K562 (cell line): ENCODE data around the gene GFOD1. TPM values are rescaled to one million over a fixed set of nuclear protein-coding genes. Genes with fewer than 3 reads are reported as not detected.

Experiments used
- ELF1 ChIP-seq: fragments of 200-800 bp; sonication (Bioruptor generic); IDR thresholded peaks from 2 replicates; pipeline ENCODE4 v1.6.1; 2016; ENCODE audit warnings: missing genetic modification characterization, missing compliant biosample characterization
- EZH2 ChIP-seq: IDR thresholded peaks from 2 replicates; pipeline ENCODE4 v1.6.1; 2012; ENCODE audit warnings: low read depth, mild to moderate bottlenecking, inconsistent platforms, low read length, borderline replicate concordance
- MEIS2 ChIP-seq: fragments of 450-650 bp; IDR thresholded peaks from 2 replicates; pipeline ENCODE4 v1.6.1; 2014; ENCODE audit warnings: mild to moderate bottlenecking; ENCODE audit not compliant: partially characterized antibody
- NCOA2 ChIP-seq, 2 experiments: fragments of 450-650 bp; IDR thresholded peaks; 2 replicates each; pipeline ENCODE4 v1.6.1; 2018; ENCODE audit warnings: mild to moderate bottlenecking in 2 of 2, moderate library complexity in 1 of 2; ENCODE audit not compliant: partially characterized antibody in 2 of 2
- PHB2 ChIP-seq: fragments of 450-650 bp; IDR thresholded peaks from 2 replicates; pipeline ENCODE4 v1.6.1; 2017; ENCODE audit warnings: low read depth
- SNIP1 ChIP-seq: fragments of 450-650 bp; IDR thresholded peaks from 2 replicates; pipeline ENCODE4 v1.7.1; 2017; ENCODE audit warnings: low read depth, mild to moderate bottlenecking
- SP1 ChIP-seq: sonication (generic); formaldehyde crosslinking; IDR thresholded peaks from 2 replicates; pipeline ENCODE4 v1.8.1; 2022; ENCODE audit warnings: mild to moderate bottlenecking, missing genetic modification reagents
- TAF9B ChIP-seq: fragments of 450-650 bp; IDR thresholded peaks from 2 replicates; pipeline ENCODE4 v1.6.1; 2018; ENCODE audit warnings: mild to moderate bottlenecking; ENCODE audit not compliant: partially characterized antibody
- TARDBP ChIP-seq: fragments of 450-650 bp; IDR thresholded peaks from 2 replicates; pipeline ENCODE4 v1.6.1; 2016
- THRAP3 ChIP-seq: fragments of 450-650 bp; IDR thresholded peaks from 2 replicates; pipeline ENCODE4 v1.6.1; 2016; ENCODE audit warnings: mild to moderate bottlenecking, inconsistent platforms, borderline replicate concordance
- ZNF398 ChIP-seq: fragments of 250-450 bp; sonication (Bioruptor Pico); IDR thresholded peaks from 2 replicates; pipeline ENCODE4 v1.8.0; 2021; ENCODE audit warnings: moderate library complexity, mild to moderate bottlenecking, inconsistent platforms
- polyA plus RNA-seq, 8 experiments: library from polyadenylated mRNA; depleted of rRNA in 4 of 8; stranded (reverse) in 5 of 8; unstranded in 3 of 8; fragments of >200 nt; fragmentation: Nextera tagmentation in 2 of 8; fragmentation: Illumina TruSeq in 1 of 8; extraction: Ambion mirVana in 2 of 8; extraction: Trizol in 1 of 8; gene quantifications; 2 replicates each; pipeline versions ENCODE4 v1.2.1 to v1.2.3, GENCODE V29; 2011 to 2014; ENCODE audit warnings: inconsistent platforms in 1 of 8, missing spikeins in 1 of 8
- total RNA-seq, 7 experiments: library from RNA; depleted of rRNA in 6 of 7; stranded (reverse); fragments of >200 nt in 6 of 7; fragmentation: Illumina TruSeq in 2 of 7; extraction: Trizol in 2 of 7; gene quantifications; 2 replicates each; pipeline versions ENCODE4 v1.2.1 to v1.2.3, GENCODE V29; 2011 to 2021; ENCODE audit warnings: low replicate concordance in 1 of 7
- TF ChIP-seq, protein P1 (sequence below): sonication (generic); formaldehyde crosslinking; IDR thresholded peaks from 2 replicates; pipeline ENCODE4 v1.8.1; 2023; ENCODE audit warnings: mild to moderate bottlenecking, missing genetic modification reagents
- TF ChIP-seq, protein P2 (sequence below): fragments of 250-450 bp; sonication (Bioruptor Pico); IDR thresholded peaks from 2 replicates; pipeline ENCODE4 v1.9.0; 2021; ENCODE audit warnings: mild to moderate bottlenecking
- TF ChIP-seq, protein P3 (sequence below): fragments of 250-450 bp; sonication (Bioruptor Pico); IDR thresholded peaks from 2 replicates; pipeline ENCODE4 v1.8.0; 2021; ENCODE audit warnings: moderate library complexity, mild to moderate bottlenecking, inconsistent platforms
- TF ChIP-seq, protein P4 (sequence below): fragments of 150-350 bp; IDR thresholded peaks from 2 replicates; pipeline ENCODE4 v1.6.1; 2014; ENCODE audit warnings: low read depth, mild to moderate bottlenecking, low read length, borderline replicate concordance
- TF ChIP-seq, protein P5 (sequence below), 2 experiments: IDR thresholded peaks; 2 replicates each; pipeline ENCODE4 v1.6.1; 2011; ENCODE audit warnings: borderline replicate concordance in 1 of 2, control low read depth in 1 of 2, low read depth in 1 of 2, low read length in 1 of 2, mild to moderate bottlenecking in 1 of 2, mixed read lengths in 1 of 2, moderate library complexity in 1 of 2; ENCODE audit not compliant: insufficient read depth in 1 of 2, insufficient read length in 1 of 2, poor library complexity in 1 of 2, severe bottlenecking in 1 of 2; ENCODE audit errors: extremely low read depth in 1 of 2

GFOD1 gene
- total and polyA plus RNA-seq, 9 of the 15 experiments (the other 6 are each of a cell fraction or from before 2014, with no cell fraction given), result 3.8 to 12.0 (median 8.2) TPM

DNA sequence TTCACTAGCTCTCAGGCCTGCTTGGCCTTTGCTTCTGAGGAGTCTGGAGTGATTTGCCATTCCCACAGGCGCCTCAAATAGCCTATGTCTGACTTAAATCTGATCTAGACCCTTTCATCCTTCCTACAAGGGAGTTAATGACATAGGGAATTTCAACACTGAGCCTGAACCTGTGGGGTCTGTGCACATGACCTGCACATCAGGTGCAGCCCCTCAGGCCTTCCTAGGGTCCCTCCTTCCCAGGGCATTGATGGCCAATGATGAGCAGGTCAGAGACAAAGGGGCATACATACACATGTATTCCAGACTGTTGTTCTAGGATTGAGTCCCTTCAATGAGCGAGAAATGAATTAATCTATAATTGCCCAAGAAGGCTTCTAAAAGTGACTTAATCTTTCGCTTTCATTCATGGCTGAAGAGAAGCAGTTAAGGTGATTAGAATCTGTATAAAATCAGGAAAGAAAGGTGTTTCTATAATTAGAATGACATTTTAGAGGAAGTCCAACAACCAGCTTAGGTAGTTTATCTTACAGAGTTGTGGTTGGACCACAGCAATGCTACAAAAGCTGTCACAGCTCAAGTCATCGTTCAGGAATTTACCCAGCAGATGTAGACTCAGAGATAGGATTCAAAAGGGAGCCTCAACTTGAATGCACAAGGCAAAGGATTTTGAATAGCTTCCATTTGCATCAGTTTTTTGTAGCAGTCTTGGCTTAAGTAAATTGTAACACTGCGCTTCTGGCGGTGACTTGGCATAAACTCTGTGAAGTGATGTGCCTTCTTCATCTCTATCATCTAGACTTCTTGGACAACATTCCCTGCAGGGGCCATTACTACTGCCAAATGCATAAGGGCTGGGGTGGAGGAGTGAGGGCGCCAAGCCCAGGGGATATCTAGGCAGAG lies 132.1 kb downstream of the GFOD1 start (continued):
- TF ChIP-seq, protein P1, sequence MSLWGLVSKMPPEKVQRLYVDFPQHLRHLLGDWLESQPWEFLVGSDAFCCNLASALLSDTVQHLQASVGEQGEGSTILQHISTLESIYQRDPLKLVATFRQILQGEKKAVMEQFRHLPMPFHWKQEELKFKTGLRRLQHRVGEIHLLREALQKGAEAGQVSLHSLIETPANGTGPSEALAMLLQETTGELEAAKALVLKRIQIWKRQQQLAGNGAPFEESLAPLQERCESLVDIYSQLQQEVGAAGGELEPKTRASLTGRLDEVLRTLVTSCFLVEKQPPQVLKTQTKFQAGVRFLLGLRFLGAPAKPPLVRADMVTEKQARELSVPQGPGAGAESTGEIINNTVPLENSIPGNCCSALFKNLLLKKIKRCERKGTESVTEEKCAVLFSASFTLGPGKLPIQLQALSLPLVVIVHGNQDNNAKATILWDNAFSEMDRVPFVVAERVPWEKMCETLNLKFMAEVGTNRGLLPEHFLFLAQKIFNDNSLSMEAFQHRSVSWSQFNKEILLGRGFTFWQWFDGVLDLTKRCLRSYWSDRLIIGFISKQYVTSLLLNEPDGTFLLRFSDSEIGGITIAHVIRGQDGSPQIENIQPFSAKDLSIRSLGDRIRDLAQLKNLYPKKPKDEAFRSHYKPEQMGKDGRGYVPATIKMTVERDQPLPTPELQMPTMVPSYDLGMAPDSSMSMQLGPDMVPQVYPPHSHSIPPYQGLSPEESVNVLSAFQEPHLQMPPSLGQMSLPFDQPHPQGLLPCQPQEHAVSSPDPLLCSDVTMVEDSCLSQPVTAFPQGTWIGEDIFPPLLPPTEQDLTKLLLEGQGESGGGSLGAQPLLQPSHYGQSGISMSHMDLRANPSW (CRISPR knock-in tag), result no peak
- TF ChIP-seq TARDBP, result 0 out of 2 replicates have a peak, but pooled peaks have one; percentile 41
- peak; percentile 62; the same call in 1 of the 2 replicates for TF ChIP-seq PHB2
- peak in 1 of 2 experiments; percentile 56 for TF ChIP-seq NCOA2 (IDR thresholded peaks at IDR 0.05; ENCODE audit: partially characterized antibody in 2 of 2)
- TF ChIP-seq ZNF398 (CRISPR knock-in tag), result no peak
- no peak for TF ChIP-seq THRAP3
- no peak for TF ChIP-seq EZH2
- TF ChIP-seq TAF9B, result peak; percentile 29
- TF ChIP-seq MEIS2, result peak; percentile 87
- TF ChIP-seq, protein P2, sequence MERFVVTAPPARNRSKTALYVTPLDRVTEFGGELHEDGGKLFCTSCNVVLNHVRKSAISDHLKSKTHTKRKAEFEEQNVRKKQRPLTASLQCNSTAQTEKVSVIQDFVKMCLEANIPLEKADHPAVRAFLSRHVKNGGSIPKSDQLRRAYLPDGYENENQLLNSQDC, result no peak
- TF ChIP-seq SNIP1, result no peak
- TF ChIP-seq, protein P3, sequence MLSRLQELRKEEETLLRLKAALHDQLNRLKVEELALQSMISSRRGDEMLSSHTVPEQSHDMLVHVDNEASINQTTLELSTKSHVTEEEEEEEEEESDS (CRISPR knock-in tag), result no peak
- TF ChIP-seq SP1 (CRISPR knock-in tag), result no peak
- no peak; the same call in 1 of the 2 replicates for TF ChIP-seq ELF1 (tag)
- TF ChIP-seq, protein P4, sequence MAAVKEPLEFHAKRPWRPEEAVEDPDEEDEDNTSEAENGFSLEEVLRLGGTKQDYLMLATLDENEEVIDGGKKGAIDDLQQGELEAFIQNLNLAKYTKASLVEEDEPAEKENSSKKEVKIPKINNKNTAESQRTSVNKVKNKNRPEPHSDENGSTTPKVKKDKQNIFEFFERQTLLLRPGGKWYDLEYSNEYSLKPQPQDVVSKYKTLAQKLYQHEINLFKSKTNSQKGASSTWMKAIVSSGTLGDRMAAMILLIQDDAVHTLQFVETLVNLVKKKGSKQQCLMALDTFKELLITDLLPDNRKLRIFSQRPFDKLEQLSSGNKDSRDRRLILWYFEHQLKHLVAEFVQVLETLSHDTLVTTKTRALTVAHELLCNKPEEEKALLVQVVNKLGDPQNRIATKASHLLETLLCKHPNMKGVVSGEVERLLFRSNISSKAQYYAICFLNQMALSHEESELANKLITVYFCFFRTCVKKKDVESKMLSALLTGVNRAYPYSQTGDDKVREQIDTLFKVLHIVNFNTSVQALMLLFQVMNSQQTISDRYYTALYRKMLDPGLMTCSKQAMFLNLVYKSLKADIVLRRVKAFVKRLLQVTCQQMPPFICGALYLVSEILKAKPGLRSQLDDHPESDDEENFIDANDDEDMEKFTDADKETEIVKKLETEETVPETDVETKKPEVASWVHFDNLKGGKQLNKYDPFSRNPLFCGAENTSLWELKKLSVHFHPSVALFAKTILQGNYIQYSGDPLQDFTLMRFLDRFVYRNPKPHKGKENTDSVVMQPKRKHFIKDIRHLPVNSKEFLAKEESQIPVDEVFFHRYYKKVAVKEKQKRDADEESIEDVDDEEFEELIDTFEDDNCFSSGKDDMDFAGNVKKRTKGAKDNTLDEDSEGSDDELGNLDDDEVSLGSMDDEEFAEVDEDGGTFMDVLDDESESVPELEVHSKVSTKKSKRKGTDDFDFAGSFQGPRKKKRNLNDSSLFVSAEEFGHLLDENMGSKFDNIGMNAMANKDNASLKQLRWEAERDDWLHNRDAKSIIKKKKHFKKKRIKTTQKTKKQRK, result no peak
- TF ChIP-seq, protein P5, sequence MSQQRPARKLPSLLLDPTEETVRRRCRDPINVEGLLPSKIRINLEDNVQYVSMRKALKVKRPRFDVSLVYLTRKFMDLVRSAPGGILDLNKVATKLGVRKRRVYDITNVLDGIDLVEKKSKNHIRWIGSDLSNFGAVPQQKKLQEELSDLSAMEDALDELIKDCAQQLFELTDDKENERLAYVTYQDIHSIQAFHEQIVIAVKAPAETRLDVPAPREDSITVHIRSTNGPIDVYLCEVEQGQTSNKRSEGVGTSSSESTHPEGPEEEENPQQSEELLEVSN (IDR thresholded peaks at IDR 0.05; ENCODE audit: borderline replicate concordance in 1 of 2, extremely low read depth in 1 of 2, insufficient read depth in 1 of 2, insufficient read length in 1 of 2, low read depth in 1 of 2, low read length in 1 of 2, poor library complexity in 1 of 2, severe bottlenecking in 1 of 2), result no peak
